ENCODE data around the gene CRAT.

- TF ChIP-seq CTCF (IDR thresholded peaks at IDR 0.05) = no peak
- no peak for TF ChIP-seq POLR2A (IDR thresholded peaks at IDR 0.05; ENCODE audit: low read depth)
- no peak for TF ChIP-seq POLR2AphosphoS5 (IDR thresholded peaks at IDR 0.05)
Measured at GRCh38 chr9:129138144-129138462, 27.5 kb upstream of the CRAT start.

Data from esophagus muscularis mucosa (tissue), 3 donors.